ENCODE data around the gene THG1L. TPM values are rescaled to one million over a fixed set of nuclear protein-coding genes. Genes with fewer than 3 reads are reported as not detected.

Gene THG1L
- total and polyA plus RNA-seq, 2 of the 13 experiments (the other 11 are each of a cell fraction or from before 2014, with no cell fraction given): 16.6 to 17.2 TPM

DNA sequence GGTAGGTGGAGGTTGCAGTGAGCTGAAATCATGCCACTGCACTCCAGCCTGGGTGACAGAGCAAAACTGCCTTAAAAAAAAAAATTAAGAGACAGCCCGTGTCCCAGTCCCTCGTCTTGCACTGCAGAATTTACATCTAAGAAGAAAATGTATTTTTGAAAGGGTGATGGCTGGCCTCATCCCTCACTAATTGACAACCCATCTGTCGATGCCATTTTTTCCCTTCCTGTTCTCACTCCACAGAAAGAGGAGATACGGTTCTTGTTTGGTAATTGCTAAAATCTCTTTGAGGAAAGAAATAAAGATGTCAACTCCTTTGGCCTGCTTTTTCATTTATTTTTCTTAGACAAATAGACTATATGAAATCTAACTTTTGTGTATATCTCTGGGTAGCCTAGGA is 9.9 kb downstream of the THG1L start:
- no peak for DNase-seq (ENCODE audit: low spot score)
- BruUV-seq (replicated peaks): no TSS peak
- in situ Hi-C loops (cut with HindIII; ENCODE audit: extremely low pct_ligation_motif_present, low pct_unique_long_range_greater_than_20kb): loop anchor here (5.0 to 25.0 kb wide), 2 partner anchors 69 to 404 kb away; partner anchors contain the start of gene C5orf52
- Histone ChIP-seq H3K4me2 (ENCODE audit: low read depth, low read length) (no peak overlapping the region), H3K4me1 (ENCODE audit: insufficient read depth, low read length) (peaks cover 20% of the 10 kb centered on the region), H3K36me3 (replicated peaks in 1 of 2; ENCODE audit: control insufficient read depth in 1 of 2, insufficient read depth in 2 of 2, low read length in 2 of 2) (peaks cover 0 to 3% of the 10 kb centered on the region in 2 experiments; a peak in 2 of 5 replicates), H4K20me1 (ENCODE audit: insufficient read depth, low read length) (no peaks in the 10 kb centered on the region), H3K9me3 (ENCODE audit: low read length) (no peaks in the 10 kb centered on the region), H3K9ac (ENCODE audit: insufficient read depth, low read depth, low read length) (no peak overlapping the region), H3K27me3 (ENCODE audit: control insufficient read depth in 1 of 2, insufficient read depth in 2 of 2, low read length in 2 of 2) (no peaks in the 10 kb centered on the region; a peak in 1 of 5 replicates), H2AFZ (ENCODE audit: low read length) (no peak overlapping the region), H3K79me2 (ENCODE audit: insufficient read depth, low read length) (peaks cover 7% of the 10 kb centered on the region), H3K27ac (ENCODE audit: extremely low read length, insufficient read depth, low read length) (no peak overlapping the region), H3K4me3 (replicated peaks in 1 of 3; ENCODE audit: insufficient read depth in 1 of 3, low read depth in 2 of 3, low read length in 3 of 3) (no peak overlapping the region)
- intact Hi-C loops (cut with micrococcal nuclease; ENCODE audit: unreplicated experiment): no loop called here
- TF ChIP-seq ZBTB1 (CRISPR knock-in tag; IDR thresholded peaks at IDR 0.05; ENCODE audit: borderline replicate concordance): no peak
- ATAC-seq: no peak
- CTCF ChIA-PET (ENCODE audit: low intra/inter-chr PET ratio, low total read pairs): no interaction called here
- POLR2A ChIA-PET: interaction anchor here (1.7 kb wide), 1 partner anchor 10 kb away, joined by 10 read pairs; the partner anchor contains the start of gene THG1L
- no peak for FAIRE-seq
- WGBS (ENCODE audit: low lambda C conversion rate): 89% methylated on average over 4 of the region's 4 CpGs

DNA sequence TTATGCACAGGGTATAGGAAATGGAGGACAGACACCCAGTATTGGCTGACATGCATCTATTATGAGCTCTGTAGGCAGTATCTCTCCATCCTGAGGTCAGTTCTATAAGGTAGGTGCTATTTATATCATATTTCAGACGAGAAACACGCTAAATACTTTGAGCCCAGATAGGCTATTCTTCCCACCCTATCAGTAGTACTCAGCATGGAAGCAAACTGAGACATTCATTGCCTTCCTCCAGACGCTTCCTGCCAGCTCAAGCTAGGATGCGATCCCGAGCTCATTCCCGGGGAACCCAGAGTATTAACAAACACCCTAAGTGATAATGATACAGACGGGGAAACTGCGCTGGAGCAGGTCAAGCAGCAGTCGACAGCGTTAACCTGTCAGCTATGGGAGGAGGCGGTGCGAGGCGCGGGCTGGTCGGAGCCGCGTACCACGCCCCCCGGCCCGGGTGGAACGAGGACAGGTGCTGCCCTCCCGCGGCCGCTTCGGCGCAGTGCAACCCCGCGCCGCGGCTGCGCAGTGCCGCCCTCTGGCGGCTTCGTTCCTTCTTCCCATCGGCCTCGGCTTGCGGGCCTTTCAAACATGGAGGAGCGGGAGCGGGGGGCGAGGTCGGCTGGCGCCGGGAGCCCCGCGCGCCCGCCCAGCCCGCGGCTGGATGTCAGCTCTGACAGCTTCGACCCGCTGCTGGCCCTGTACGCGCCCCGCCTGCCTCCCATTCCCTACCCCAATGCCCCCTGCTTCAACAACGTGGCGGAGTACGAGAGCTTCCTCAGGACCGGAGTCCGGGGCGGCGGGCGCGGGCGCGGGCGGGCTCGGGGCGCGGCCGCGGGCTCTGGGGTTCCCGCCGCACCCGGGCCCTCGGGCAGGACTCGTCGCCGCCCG is 12.2 kb downstream of the THG1L start, which contains the start of gene LSM11:
TSS of gene LSM11 (plus strand) at position 550 of the 888 bp plus-strand sequence. CDS start at position 589, 39 bp downstream.
- no peaks in the 10 kb centered on the region; a peak in 1 of 5 replicates for H3K27me3 ChIP-seq (ENCODE audit: control insufficient read depth in 1 of 2, insufficient read depth in 2 of 2, low read length in 2 of 2)
- peaks cover 7% of the 10 kb centered on the region for H3K79me2 ChIP-seq (ENCODE audit: insufficient read depth, low read length)
- peak within 1 kb of the TSS; percentile 94 for H3K4me2 ChIP-seq (ENCODE audit: low read depth, low read length)
- peak within 1 kb of the TSS; percentile 96 for H2AFZ ChIP-seq (ENCODE audit: low read length)
- WGBS (ENCODE audit: low lambda C conversion rate): 1% methylated on average over 8 of the region's 79 CpGs
- in situ Hi-C loops (cut with HindIII; ENCODE audit: extremely low pct_ligation_motif_present, low pct_unique_long_range_greater_than_20kb): loop anchor here (5.0 to 25.0 kb wide), 2 partner anchors 71 to 406 kb away; partner anchors contain the start of gene C5orf52
- peaks cover 0 to 3% of the 10 kb centered on the region in 2 experiments; a peak in 1 of 5 replicates for H3K36me3 ChIP-seq (replicated peaks in 1 of 2; ENCODE audit: control insufficient read depth in 1 of 2, insufficient read depth in 2 of 2, low read length in 2 of 2)
- H3K4me1 ChIP-seq (ENCODE audit: insufficient read depth, low read length): peaks cover 20% of the 10 kb centered on the region
- peak within 1 kb of the TSS; percentile 46 for H3K27ac ChIP-seq (ENCODE audit: extremely low read length, insufficient read depth, low read length)
- ATAC-seq (peak; percentile 95), FAIRE-seq (peak; percentile 30), DNase-seq (ENCODE audit: low spot score) (peak; percentile 67)
- BruUV-seq (replicated peaks): no TSS peak
- H3K9me3 ChIP-seq (ENCODE audit: low read length): no peaks in the 10 kb centered on the region
- no peaks in the 10 kb centered on the region for H4K20me1 ChIP-seq (ENCODE audit: insufficient read depth, low read length)
- intact Hi-C loops (cut with micrococcal nuclease; ENCODE audit: unreplicated experiment): loop anchor here (1.0 kb wide), 3 partner anchors 12 to 415 kb away; partner anchors contain the start of gene THG1L
- H3K4me3 ChIP-seq (replicated peaks in 1 of 3; ENCODE audit: insufficient read depth in 1 of 3, low read depth in 2 of 3, low read length in 3 of 3): peak within 1 kb of the TSS; percentile 74 to 88 (median 84)
- peak within 1 kb of the TSS; percentile 75 for H3K9ac ChIP-seq (ENCODE audit: insufficient read depth, low read depth, low read length)
- CTCF ChIA-PET (ENCODE audit: low intra/inter-chr PET ratio, low total read pairs): interaction anchor here (1.0 to 2.7 kb wide), 6 partner anchors 14 to 489 kb away, joined by 3 to 54 read pairs (median 8); no protein-coding TSS in a partner anchor
- POLR2A ChIA-PET: interaction anchor here (2.0 kb wide), 1 partner anchor 12 kb away, joined by 13 read pairs; the partner anchor contains the start of gene THG1L
- TF ChIP-seq ZNF883 (CRISPR knock-in tag; IDR thresholded peaks at IDR 0.05; ENCODE audit: not compliant biosample characterization) (peak; percentile 22), RFX3 (CRISPR knock-in tag; IDR thresholded peaks at IDR 0.05) (no peak), ZNF33B (CRISPR knock-in tag; IDR thresholded peaks at IDR 0.05) (0 out of 2 replicates have a peak, but pooled peaks have one; percentile 34), ZC3H13 (CRISPR knock-in tag; IDR thresholded peaks at IDR 0.05) (peak; percentile 58; the same call in 1 of the 2 replicates), SNAI1 (CRISPR knock-in tag; IDR thresholded peaks at IDR 0.05; ENCODE audit: borderline replicate concordance) (no peak), CBFB (CRISPR knock-in tag; IDR thresholded peaks at IDR 0.05) (peak; percentile 65; the same call in 1 of the 2 replicates)
- TF ChIP-seq, protein P1, sequence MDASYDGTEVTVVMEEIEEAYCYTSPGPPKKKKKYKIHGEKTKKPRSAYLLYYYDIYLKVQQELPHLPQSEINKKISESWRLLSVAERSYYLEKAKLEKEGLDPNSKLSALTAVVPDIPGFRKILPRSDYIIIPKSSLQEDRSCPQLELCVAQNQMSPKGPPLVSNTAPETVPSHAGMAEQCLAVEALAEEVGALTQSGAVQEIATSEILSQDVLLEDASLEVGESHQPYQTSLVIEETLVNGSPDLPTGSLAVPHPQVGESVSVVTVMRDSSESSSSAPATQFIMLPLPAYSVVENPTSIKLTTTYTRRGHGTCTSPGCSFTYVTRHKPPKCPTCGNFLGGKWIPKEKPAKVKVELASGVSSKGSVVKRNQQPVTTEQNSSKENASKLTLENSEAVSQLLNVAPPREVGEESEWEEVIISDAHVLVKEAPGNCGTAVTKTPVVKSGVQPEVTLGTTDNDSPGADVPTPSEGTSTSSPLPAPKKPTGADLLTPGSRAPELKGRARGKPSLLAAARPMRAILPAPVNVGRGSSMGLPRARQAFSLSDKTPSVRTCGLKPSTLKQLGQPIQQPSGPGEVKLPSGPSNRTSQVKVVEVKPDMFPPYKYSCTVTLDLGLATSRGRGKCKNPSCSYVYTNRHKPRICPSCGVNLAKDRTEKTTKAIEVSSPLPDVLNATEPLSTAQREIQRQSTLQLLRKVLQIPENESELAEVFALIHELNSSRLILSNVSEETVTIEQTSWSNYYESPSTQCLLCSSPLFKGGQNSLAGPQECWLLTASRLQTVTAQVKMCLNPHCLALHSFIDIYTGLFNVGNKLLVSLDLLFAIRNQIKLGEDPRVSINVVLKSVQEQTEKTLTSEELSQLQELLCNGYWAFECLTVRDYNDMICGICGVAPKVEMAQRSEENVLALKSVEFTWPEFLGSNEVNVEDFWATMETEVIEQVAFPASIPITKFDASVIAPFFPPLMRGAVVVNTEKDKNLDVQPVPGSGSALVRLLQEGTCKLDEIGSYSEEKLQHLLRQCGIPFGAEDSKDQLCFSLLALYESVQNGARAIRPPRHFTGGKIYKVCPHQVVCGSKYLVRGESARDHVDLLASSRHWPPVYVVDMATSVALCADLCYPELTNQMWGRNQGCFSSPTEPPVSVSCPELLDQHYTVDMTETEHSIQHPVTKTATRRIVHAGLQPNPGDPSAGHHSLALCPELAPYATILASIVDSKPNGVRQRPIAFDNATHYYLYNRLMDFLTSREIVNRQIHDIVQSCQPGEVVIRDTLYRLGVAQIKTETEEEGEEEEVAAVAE (CRISPR knock-in tag; IDR thresholded peaks at IDR 0.05; ENCODE audit: borderline replicate concordance): peak; percentile 33; the same call in 1 of the 2 replicates
- TF ChIP-seq, protein P2, sequence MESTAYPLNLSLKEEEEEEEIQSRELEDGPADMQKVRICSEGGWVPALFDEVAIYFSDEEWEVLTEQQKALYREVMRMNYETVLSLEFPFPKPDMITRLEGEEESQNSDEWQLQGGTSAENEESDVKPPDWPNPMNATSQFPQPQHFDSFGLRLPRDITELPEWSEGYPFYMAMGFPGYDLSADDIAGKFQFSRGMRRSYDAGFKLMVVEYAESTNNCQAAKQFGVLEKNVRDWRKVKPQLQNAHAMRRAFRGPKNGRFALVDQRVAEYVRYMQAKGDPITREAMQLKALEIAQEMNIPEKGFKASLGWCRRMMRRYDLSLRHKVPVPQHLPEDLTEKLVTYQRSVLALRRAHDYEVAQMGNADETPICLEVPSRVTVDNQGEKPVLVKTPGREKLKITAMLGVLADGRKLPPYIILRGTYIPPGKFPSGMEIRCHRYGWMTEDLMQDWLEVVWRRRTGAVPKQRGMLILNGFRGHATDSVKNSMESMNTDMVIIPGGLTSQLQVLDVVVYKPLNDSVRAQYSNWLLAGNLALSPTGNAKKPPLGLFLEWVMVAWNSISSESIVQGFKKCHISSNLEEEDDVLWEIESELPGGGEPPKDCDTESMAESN (CRISPR knock-in tag; conservative IDR thresholded peaks at IDR 0.05): peak; percentile 81

Data from HepG2 (cell line).